KMS-11 (cell line): Measurements from ENCODE around the gene MT1X.

Experiments
- H2AFZ ChIP-seq: fragments of 200-600 bp; sonication (generic); 2 replicates; pipeline ENCODE4 v1.6.1; 2016; ENCODE audit warnings: antibody characterized with exemption, mixed run types, low read depth
- H3K27ac ChIP-seq: fragments of 200-600 bp; sonication (generic); 2 replicates; pipeline ENCODE4 v1.6.1; 2016; ENCODE audit warnings: mild to moderate bottlenecking, mixed run types
- H3K27me3 ChIP-seq: fragments of 200-600 bp; sonication (generic); 2 replicates; pipeline ENCODE4 v1.6.1; 2017; ENCODE audit warnings: mild to moderate bottlenecking, low read depth, mixed run types, moderate library complexity; ENCODE audit not compliant: insufficient read depth
- H3K36me3 ChIP-seq: fragments of 200-600 bp; sonication (generic); 2 replicates; pipeline ENCODE4 v1.6.1; 2017; ENCODE audit warnings: mild to moderate bottlenecking, mixed run types; ENCODE audit not compliant: insufficient read depth
- H3K4me1 ChIP-seq: fragments of 200-600 bp; sonication (generic); 2 replicates; pipeline ENCODE4 v1.6.1; 2016; ENCODE audit warnings: mild to moderate bottlenecking, low read depth, mixed run types; ENCODE audit not compliant: poor library complexity, severe bottlenecking
- H3K4me2 ChIP-seq: fragments of 200-600 bp; sonication (generic); 2 replicates; pipeline ENCODE4 v1.7.0; 2016; ENCODE audit warnings: mild to moderate bottlenecking, mixed run types
- H3K4me3 ChIP-seq: fragments of 200-600 bp; sonication (generic); IDR thresholded peaks from 2 replicates; pipeline ENCODE4 v1.6.1; 2017; ENCODE audit warnings: low read depth, low read length, mixed read lengths; ENCODE audit not compliant: insufficient read depth
- H3K79me2 ChIP-seq: fragments of 200-600 bp; sonication (generic); 2 replicates; pipeline ENCODE4 v1.6.1; 2016; ENCODE audit warnings: low read depth, mixed run types; ENCODE audit not compliant: insufficient read depth
- H3K9ac ChIP-seq: fragments of 200-600 bp; sonication (generic); 2 replicates; pipeline ENCODE4 v1.6.1; 2016; ENCODE audit warnings: mild to moderate bottlenecking, mixed run types
- H4K20me1 ChIP-seq: fragments of 200-600 bp; sonication (generic); 2 replicates; pipeline ENCODE4 v1.6.1; 2016; ENCODE audit warnings: mild to moderate bottlenecking, mixed run types; ENCODE audit not compliant: insufficient read depth
- CTCF ChIP-seq: fragments of 200-600 bp; sonication (generic); conservative IDR thresholded peaks from 2 replicates; pipeline ENCODE4 v1.6.1; 2017; ENCODE audit warnings: low read depth, mild to moderate bottlenecking, antibody characterized with exemption, low read length, moderate library complexity, mixed read lengths

The MT1X gene

GRCh38 chr16:56684256-56684925 is 2.1 kb downstream of the MT1X start:
- Histone ChIP-seq H3K4me1 (peaks cover 8% of the 10 kb centered on the region), H2AFZ (no peak overlapping the region), H3K79me2 (no peaks in the 10 kb centered on the region), H4K20me1 (no peaks in the 10 kb centered on the region), H3K36me3 (no peaks in the 10 kb centered on the region), H3K27me3 (no peaks in the 10 kb centered on the region), H3K4me2 (no peak overlapping the region), H3K9ac (no peak overlapping the region), H3K27ac (no peak overlapping the region), H3K4me3 (no peak overlapping the region)
- TF ChIP-seq CTCF, result no peak

- Histone ChIP-seq H4K20me1 (no peaks in the 10 kb centered on the region), H3K79me2 (no peaks in the 10 kb centered on the region), H3K4me2 (no peak overlapping the region), H3K36me3 (no peaks in the 10 kb centered on the region), H2AFZ (no peak overlapping the region), H3K27ac (no peak overlapping the region), H3K4me1 (peaks cover 8% of the 10 kb centered on the region), H3K4me3 (no peak overlapping the region), H3K27me3 (no peaks in the 10 kb centered on the region), H3K9ac (no peak overlapping the region)
- no peak for TF ChIP-seq CTCF
These were observed 2.8 kb downstream of the MT1X start for GRCh38 chr16:56684926-56685590.

DNA sequence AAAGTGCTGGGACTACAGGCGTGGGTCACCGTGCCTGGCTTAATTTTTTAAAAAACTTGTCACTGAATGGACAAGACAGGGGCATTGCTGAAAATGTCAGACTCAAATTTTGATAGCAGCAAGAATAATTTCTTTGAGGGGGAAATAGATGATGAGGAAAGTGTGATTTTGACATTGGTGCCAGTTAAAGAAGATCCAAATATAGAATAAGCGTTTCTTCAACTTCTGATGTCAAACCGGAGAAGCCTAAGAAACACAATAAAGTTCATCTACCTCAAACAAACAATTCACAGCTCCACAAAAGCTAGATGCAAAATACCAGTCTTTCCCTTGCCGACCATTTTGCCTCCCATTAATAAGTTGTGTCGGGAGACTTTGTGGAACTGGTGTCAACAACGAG is 4.5 kb downstream of the MT1X start:
- no peaks in the 10 kb centered on the region for H3K36me3 ChIP-seq
- no peak overlapping the region for H3K27ac ChIP-seq
- H3K27me3 ChIP-seq, result no peaks in the 10 kb centered on the region
- no peaks in the 10 kb centered on the region for H4K20me1 ChIP-seq
- peaks cover 8% of the 10 kb centered on the region for H3K4me1 ChIP-seq
- no peaks in the 10 kb centered on the region for H3K79me2 ChIP-seq
- no peak for TF ChIP-seq CTCF
- H3K4me3 ChIP-seq, result no peak overlapping the region
- H3K9ac ChIP-seq, result no peak overlapping the region
- H3K4me2 ChIP-seq, result no peak overlapping the region
- H2AFZ ChIP-seq, result no peak overlapping the region

GRCh38 chr16:56688762-56689161 is 6.5 kb downstream of the MT1X start:
- no peak for TF ChIP-seq CTCF

More at GRCh38 chr16:56688762-56689161, 6.5 kb downstream of the MT1X start:
- Histone ChIP-seq H3K4me1 (no peaks in the 10 kb centered on the region), H3K79me2 (no peaks in the 10 kb centered on the region), H3K27me3 (no peaks in the 10 kb centered on the region), H3K4me3 (no peak overlapping the region), H2AFZ (no peak overlapping the region), H3K36me3 (no peaks in the 10 kb centered on the region), H3K9ac (no peak overlapping the region), H3K4me2 (no peak overlapping the region), H3K27ac (no peak overlapping the region), H4K20me1 (no peaks in the 10 kb centered on the region)
